Hippocampal formation (tissue), 2 donors: ENCODE data around the gene EHBP1.
"Not testable (repeated sequence)": the region's sequence is repeated elsewhere in the genome, so short reads cannot be mapped to it uniquely, and the experiment has no call there.

Experiments
- DNase-seq, 2 donors: peaks; one replicate each; lab custom pipeline; 2025; lab: John Stamatoyannopoulos, UW

EHBP1 gene

GRCh38 chr2:63019686-63020085 is 314.2 kb downstream of the EHBP1 start:
- DNase-seq: not testable (repeated sequence)

GRCh38 chr2:63023444-63023843 is 317.9 kb downstream of the EHBP1 start:
- no peak for DNase-seq

- no peak for DNase-seq
These were observed 321.7 kb downstream of the EHBP1 start for GRCh38 chr2:63027220-63027619.

GRCh38 chr2:63029058-63029457 is 323.5 kb downstream of the EHBP1 start:
- no peak for DNase-seq

- DNase-seq: no peak
These were observed 329.0 kb downstream of the EHBP1 start for GRCh38 chr2:63034526-63034925.

- DNase-seq: no peak
These were observed 329.7 kb downstream of the EHBP1 start for GRCh38 chr2:63035169-63035568.

DNA sequence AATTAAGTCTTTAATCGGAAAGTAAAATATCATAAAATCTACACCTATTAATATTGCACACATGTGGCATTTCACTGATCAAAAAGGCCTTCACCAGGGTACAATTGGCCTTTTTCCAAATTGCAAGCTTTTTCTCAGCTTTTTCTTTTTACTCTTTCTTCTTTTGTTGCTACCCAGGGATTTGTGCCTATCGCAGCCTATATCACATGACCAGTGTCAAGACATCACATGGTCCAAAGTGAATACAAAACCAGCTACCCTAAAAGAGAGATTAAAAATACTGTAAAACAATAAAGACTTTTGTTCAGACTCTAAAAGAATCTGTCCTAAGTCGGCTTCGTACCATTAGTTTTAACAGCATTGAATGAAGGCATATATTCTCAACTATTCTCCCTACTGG is 330.1 kb downstream of the EHBP1 start:
- DNase-seq: no peak

GRCh38 chr2:63038034-63038433 is 332.5 kb downstream of the EHBP1 start:
- no peak for DNase-seq

GRCh38 chr2:63040586-63040985 is 335.1 kb downstream of the EHBP1 start:
- DNase-seq: no peak

- no peak for DNase-seq
These were observed 336.1 kb downstream of the EHBP1 start for GRCh38 chr2:63041592-63041991.

GRCh38 chr2:63044362-63045327 is 339.1 kb downstream of the EHBP1 start:
- no peak for DNase-seq

GRCh38 chr2:63046552-63046951 is 341.0 kb downstream of the EHBP1 start:
- DNase-seq: no peak

DNA sequence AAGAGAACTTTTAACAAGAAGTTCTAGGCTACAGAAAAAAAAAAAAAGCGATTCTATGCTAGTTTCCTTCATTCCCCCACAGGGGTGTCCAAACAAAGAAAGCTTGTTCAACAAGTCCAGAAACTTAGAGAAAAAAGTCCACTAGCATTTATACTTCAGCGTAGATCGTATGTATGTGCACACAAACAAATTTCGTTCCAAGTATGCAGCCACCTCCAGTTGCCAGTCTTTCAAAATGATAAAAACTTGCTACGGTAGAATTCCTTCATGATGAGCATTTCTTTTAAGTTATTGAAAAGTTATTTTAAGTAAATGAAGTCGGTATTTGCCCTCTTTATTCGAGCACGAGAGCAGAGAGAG is 341.4 kb downstream of the EHBP1 start:
- DNase-seq: no peak

DNA sequence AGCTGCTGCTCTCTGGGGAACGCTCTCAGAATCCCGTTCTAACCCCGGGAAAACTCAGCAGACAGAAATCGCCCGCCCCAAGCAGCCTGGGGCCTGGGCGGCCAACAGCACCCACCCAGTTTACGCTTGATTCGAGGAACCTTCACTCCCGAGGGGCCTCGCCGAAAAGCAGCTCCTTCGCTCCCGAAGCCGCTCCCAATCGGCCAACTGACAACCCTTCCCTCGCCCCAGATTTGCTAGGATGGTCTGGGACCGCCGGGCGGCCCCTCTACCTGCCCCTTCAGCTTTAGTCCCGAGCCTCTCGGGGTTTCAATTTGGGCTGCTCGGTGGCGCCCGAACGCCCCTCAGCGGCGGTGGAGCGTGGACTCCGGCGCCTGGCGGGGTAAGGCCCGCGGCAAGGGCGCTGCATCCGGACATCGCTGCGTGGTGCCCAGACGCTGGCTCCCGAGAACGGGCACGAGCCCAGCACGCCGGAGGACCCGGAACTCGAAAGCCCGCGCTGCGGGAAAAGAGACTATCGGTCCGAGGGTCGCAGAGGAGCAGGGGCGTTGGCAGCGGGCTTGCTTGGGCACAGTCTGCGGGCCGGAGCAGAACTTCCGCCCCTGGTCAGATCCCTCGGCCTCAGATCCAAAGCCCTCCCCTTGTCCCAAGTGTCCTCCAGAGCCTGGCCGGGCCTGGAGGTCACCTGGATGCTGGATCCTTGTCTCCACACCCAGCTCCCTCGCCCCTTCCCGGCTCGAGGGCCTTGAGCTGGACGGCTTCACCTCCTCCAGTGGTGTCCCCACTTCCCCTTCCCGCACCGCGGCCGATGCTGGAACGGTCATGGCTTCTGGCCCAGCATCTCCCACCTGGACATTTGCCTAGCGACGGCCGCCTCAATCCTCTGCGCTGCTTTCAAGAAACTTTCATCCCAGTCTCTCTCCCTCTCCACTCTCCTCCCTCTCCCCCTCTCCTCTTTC is 342.1 kb downstream of the EHBP1 start:
- no peak for DNase-seq

- DNase-seq: no peak
These were observed 343.1 kb downstream of the EHBP1 start for GRCh38 chr2:63048367-63049171.

- no peak for DNase-seq
These were observed 343.9 kb downstream of the EHBP1 start for GRCh38 chr2:63049211-63049969.

GRCh38 chr2:63049970-63050333 is 344.4 kb downstream of the EHBP1 start:
- no peak for DNase-seq

- DNase-seq: peak; percentile 33 to 35
These were observed 345.0 kb downstream of the EHBP1 start, which contains the start of gene OTX1 for GRCh38 chr2:63050334-63051041. Gene OTX1, plus strand, starts transcription at chr2:63050830. Its CDS starts 2,161 bp downstream, at chr2:63052991.

GRCh38 chr2:63051042-63051794 is 345.7 kb downstream of the EHBP1 start:
- no peak for DNase-seq
